ENCODE results near the gene SPTBN1. TPM values are rescaled to one million over a fixed set of nuclear protein-coding genes. Genes with fewer than 3 reads are reported as not detected.

SPTBN1 gene
- total and polyA plus RNA-seq, 9 donors = 108 to 314 (median 232) TPM

- Histone ChIP-seq H3K9me3 (no peaks in the 10 kb centered on the region), H3K27ac (no peak overlapping the region), H3K36me3 (no peaks in the 10 kb centered on the region), H3K27me3 (no peaks in the 10 kb centered on the region), H3K4me1 (ENCODE audit: insufficient read depth) (peaks cover 6% of the 10 kb centered on the region), H3K4me3 (no peak overlapping the region)
- DNase-seq = no peak
- intact Hi-C loops (cut with DNase I) = no loop called here
- WGBS, 3 donors = 87 to 95% (median 90%) methylated on average over 4 of the region's 4 CpGs
- no peak for TF ChIP-seq POLR2A (IDR thresholded peaks at IDR 0.05)
- no peak for TF ChIP-seq CTCF (IDR thresholded peaks at IDR 0.05)
- TF ChIP-seq EP300 (IDR thresholded peaks at IDR 0.05) = no peak
These were observed 93.9 kb downstream of the SPTBN1 start for GRCh38 chr2:54549917-54550518.

GRCh38 chr2:54550547-54550946, 94.4 kb downstream of the SPTBN1 start:
- peaks cover 8% of the 10 kb centered on the region for H3K4me1 ChIP-seq (ENCODE audit: insufficient read depth)
- intact Hi-C loops (cut with DNase I) = no loop called here
- 75 to 84% (median 79%) methylated on average over 3 of the region's 3 CpGs for WGBS, 3 donors
- no peaks in the 10 kb centered on the region for H3K36me3 ChIP-seq
- H3K9me3 ChIP-seq = no peaks in the 10 kb centered on the region
- no peak for DNase-seq
- no peak for TF ChIP-seq EP300 (IDR thresholded peaks at IDR 0.05)
- TF ChIP-seq POLR2A (IDR thresholded peaks at IDR 0.05) = no peak
- TF ChIP-seq CTCF (IDR thresholded peaks at IDR 0.05) = no peak
- H3K27ac ChIP-seq = no peak overlapping the region
- no peak overlapping the region for H3K4me3 ChIP-seq
- H3K27me3 ChIP-seq = no peaks in the 10 kb centered on the region

GRCh38 chr2:54551123-54551756, 95.1 kb downstream of the SPTBN1 start:
- intact Hi-C loops (cut with DNase I) = no loop called here
- 55 to 57% (median 56%) methylated on average over 4 of the region's 4 CpGs for WGBS, 3 donors

GRCh38 chr2:54553075-54553474, 96.9 kb downstream of the SPTBN1 start:
- no peak for DNase-seq

More at GRCh38 chr2:54551123-54551756, 95.1 kb downstream of the SPTBN1 start:
- Histone ChIP-seq H3K4me1 (ENCODE audit: insufficient read depth) (peaks cover 11% of the 10 kb centered on the region), H3K36me3 (no peaks in the 10 kb centered on the region), H3K27me3 (no peaks in the 10 kb centered on the region), H3K27ac (no peak overlapping the region), H3K9me3 (no peaks in the 10 kb centered on the region), H3K4me3 (no peak overlapping the region)
- no peak for DNase-seq
- TF ChIP-seq EP300 (IDR thresholded peaks at IDR 0.05) = no peak

More at GRCh38 chr2:54553075-54553474, 96.9 kb downstream of the SPTBN1 start:
- no peak for TF ChIP-seq EP300 (IDR thresholded peaks at IDR 0.05)
- TF ChIP-seq CTCF (IDR thresholded peaks at IDR 0.05) = no peak
- TF ChIP-seq POLR2A (IDR thresholded peaks at IDR 0.05) = no peak
- Histone ChIP-seq H3K36me3 (no peaks in the 10 kb centered on the region), H3K4me3 (no peak overlapping the region), H3K4me1 (ENCODE audit: insufficient read depth) (peaks cover 15% of the 10 kb centered on the region), H3K27me3 (no peaks in the 10 kb centered on the region), H3K27ac (no peak overlapping the region), H3K9me3 (no peaks in the 10 kb centered on the region)
- 87 to 89% (median 89%) methylated on average over 2 of the region's 2 CpGs for WGBS, 3 donors
- intact Hi-C loops (cut with DNase I) = no loop called here

Data from ovary (tissue), 9 donors.